ENCODE results near the gene AAK1. TPM values are rescaled to one million over a fixed set of nuclear protein-coding genes. Genes with fewer than 3 reads are reported as not detected.

The AAK1 gene
- total and polyA plus RNA-seq, 2 of the 13 experiments (the other 11 are each of a cell fraction or from before 2014, with no cell fraction given) = 9.8 to 10.3 TPM

DNA sequence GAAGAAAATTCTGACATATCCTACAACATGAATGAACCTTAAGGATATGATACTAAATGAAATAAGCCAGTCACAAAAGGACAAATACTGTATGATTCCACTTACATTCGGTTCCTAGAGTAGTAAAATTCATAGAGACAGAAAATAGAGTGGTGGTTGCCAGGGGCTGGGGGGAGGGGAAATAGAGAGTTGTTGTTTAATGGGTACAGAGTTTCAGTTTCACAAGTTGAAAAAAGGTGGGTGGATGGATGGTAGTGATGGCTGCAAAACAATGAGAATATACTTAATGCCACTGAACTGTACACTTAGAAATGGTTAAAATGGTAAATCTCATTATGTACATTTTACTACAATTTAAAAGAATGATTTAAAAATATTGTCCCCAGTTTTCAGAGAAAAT is 153.1 kb downstream of the AAK1 start (continued):
- TF ChIP-seq HMG20B (CRISPR knock-in tag; conservative IDR thresholded peaks at IDR 0.05) = no peak
- no peak for TF ChIP-seq ZFP36 (IDR thresholded peaks at IDR 0.05; ENCODE audit: borderline replicate concordance, low read depth, low read length, partially characterized antibody)
- TF ChIP-seq, protein P1, sequence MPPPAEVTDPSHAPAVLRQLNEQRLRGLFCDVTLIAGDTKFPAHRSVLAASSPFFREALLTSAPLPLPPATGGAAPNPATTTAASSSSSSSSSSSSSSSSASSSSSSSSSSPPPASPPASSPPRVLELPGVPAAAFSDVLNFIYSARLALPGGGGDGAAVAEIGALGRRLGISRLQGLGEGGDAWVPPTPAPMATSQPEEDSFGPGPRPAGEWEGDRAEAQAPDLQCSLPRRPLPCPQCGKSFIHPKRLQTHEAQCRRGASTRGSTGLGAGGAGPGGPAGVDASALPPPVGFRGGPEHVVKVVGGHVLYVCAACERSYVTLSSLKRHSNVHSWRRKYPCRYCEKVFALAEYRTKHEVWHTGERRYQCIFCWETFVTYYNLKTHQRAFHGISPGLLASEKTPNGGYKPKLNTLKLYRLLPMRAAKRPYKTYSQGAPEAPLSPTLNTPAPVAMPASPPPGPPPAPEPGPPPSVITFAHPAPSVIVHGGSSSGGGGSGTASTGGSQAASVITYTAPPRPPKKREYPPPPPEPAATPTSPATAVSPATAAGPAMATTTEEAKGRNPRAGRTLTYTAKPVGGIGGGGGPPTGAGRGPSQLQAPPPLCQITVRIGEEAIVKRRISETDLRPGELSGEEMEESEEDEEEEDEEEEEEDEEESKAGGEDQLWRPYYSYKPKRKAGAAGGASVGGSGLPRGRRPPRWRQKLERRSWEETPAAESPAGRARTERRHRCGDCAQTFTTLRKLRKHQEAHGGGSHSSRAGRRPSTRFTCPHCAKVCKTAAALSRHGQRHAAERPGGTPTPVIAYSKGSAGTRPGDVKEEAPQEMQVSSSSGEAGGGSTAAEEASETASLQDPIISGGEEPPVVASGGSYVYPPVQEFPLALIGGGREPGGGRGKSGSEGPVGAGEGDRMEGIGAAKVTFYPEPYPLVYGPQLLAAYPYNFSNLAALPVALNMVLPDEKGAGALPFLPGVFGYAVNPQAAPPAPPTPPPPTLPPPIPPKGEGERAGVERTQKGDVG (CRISPR knock-in tag; IDR thresholded peaks at IDR 0.05; ENCODE audit: borderline replicate concordance) = no peak
- no peak for TF ChIP-seq ATM (IDR thresholded peaks at IDR 0.05; ENCODE audit: borderline replicate concordance)

DNA sequence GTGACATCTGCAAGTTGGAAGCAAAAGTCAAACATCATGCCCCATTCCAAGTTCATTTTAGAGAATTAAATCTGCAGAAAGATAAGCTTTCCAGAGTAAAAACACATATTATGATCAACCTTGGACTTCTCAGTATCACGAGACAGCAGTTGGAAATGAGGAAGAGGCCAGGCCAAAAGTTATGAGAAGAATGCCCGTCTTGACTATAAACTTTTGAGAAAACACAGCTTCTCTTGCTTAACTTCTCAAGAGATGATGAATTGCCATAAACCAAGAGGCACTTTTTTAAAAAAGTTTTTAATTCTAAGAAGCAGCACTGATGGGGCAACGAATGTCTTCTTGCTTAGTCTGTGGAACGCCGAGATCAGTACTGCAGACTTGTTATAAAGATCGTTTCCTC is 153.7 kb downstream of the AAK1 start:
- POLR2A ChIA-PET = no interaction called here
- no peaks in the 10 kb centered on the region; a peak in 2 of 5 replicates for H3K36me3 ChIP-seq (replicated peaks in 1 of 2; ENCODE audit: control insufficient read depth in 1 of 2, insufficient read depth in 2 of 2, low read length in 2 of 2)
- H3K27me3 ChIP-seq (ENCODE audit: control insufficient read depth in 1 of 2, insufficient read depth in 2 of 2, low read length in 2 of 2) = no peaks in the 10 kb centered on the region
- intact Hi-C loops (cut with micrococcal nuclease; ENCODE audit: unreplicated experiment) = no loop called here
- no peak overlapping the region for H3K27ac ChIP-seq (ENCODE audit: extremely low read length, insufficient read depth, low read length)
- H3K79me2 ChIP-seq (ENCODE audit: insufficient read depth, low read length) = no peaks in the 10 kb centered on the region
- peaks cover 8% of the 10 kb centered on the region for H3K4me1 ChIP-seq (ENCODE audit: insufficient read depth, low read length)
- BruUV-seq (replicated peaks) = no TSS peak
- CTCF ChIA-PET (ENCODE audit: low intra/inter-chr PET ratio, low total read pairs) = no interaction called here
- ATAC-seq = no peak
- no peak overlapping the region for H3K9ac ChIP-seq (ENCODE audit: insufficient read depth, low read depth, low read length)
- no peaks in the 10 kb centered on the region for H4K20me1 ChIP-seq (ENCODE audit: insufficient read depth, low read length)
- no peak for FAIRE-seq
- DNase-seq (ENCODE audit: low spot score) = no peak
- in situ Hi-C loops (cut with HindIII; ENCODE audit: extremely low pct_ligation_motif_present, low pct_unique_long_range_greater_than_20kb) = no loop called here
- 94% methylated on average over 6 of the region's 6 CpGs for WGBS (ENCODE audit: low lambda C conversion rate)
- H3K4me3 ChIP-seq (replicated peaks in 1 of 3; ENCODE audit: insufficient read depth in 1 of 3, low read depth in 2 of 3, low read length in 3 of 3) = no peak overlapping the region
- H3K4me2 ChIP-seq (ENCODE audit: low read depth, low read length) = no peak overlapping the region
- no peak overlapping the region for H2AFZ ChIP-seq (ENCODE audit: low read length)
- no peaks in the 10 kb centered on the region for H3K9me3 ChIP-seq (ENCODE audit: low read length)
- TF ChIP-seq SIX4 (CRISPR knock-in tag; IDR thresholded peaks at IDR 0.05) (no peak), FOXC1 (CRISPR knock-in tag; IDR thresholded peaks at IDR 0.05; ENCODE audit: borderline replicate concordance) (no peak), ZNF235 (CRISPR knock-in tag; IDR thresholded peaks at IDR 0.05; ENCODE audit: borderline replicate concordance) (no peak), ZNF720 (CRISPR knock-in tag; IDR thresholded peaks at IDR 0.05) (no peak), ZNF33B (CRISPR knock-in tag; IDR thresholded peaks at IDR 0.05) (no peak), ZSCAN30 (CRISPR knock-in tag; IDR thresholded peaks at IDR 0.05) (no peak), ZSCAN9 (CRISPR knock-in tag; IDR thresholded peaks at IDR 0.05; ENCODE audit: borderline replicate concordance) (no peak), RAD21 (CRISPR knock-in tag; IDR thresholded peaks at IDR 0.05) (no peak), MBD4 (IDR thresholded peaks at IDR 0.05; ENCODE audit: borderline replicate concordance, low read length) (no peak)
- TF ChIP-seq, protein P2, sequence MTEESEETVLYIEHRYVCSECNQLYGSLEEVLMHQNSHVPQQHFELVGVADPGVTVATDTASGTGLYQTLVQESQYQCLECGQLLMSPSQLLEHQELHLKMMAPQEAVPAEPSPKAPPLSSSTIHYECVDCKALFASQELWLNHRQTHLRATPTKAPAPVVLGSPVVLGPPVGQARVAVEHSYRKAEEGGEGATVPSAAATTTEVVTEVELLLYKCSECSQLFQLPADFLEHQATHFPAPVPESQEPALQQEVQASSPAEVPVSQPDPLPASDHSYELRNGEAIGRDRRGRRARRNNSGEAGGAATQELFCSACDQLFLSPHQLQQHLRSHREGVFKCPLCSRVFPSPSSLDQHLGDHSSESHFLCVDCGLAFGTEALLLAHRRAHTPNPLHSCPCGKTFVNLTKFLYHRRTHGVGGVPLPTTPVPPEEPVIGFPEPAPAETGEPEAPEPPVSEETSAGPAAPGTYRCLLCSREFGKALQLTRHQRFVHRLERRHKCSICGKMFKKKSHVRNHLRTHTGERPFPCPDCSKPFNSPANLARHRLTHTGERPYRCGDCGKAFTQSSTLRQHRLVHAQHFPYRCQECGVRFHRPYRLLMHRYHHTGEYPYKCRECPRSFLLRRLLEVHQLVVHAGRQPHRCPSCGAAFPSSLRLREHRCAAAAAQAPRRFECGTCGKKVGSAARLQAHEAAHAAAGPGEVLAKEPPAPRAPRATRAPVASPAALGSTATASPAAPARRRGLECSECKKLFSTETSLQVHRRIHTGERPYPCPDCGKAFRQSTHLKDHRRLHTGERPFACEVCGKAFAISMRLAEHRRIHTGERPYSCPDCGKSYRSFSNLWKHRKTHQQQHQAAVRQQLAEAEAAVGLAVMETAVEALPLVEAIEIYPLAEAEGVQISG (CRISPR knock-in tag; IDR thresholded peaks at IDR 0.05) = no peak
- TF ChIP-seq, protein P3, sequence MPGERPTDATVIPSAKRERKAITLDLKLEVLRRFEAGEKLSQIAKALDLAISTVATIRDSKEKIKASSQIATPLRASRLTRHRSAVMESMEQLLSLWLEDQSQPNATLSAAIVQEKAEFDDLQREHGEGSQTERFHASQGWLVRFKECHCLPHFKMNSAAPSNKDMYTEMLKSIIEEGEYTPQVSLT (CRISPR knock-in tag; IDR thresholded peaks at IDR 0.05; ENCODE audit: borderline replicate concordance, low read depth) = no peak
- TF ChIP-seq, protein P4, sequence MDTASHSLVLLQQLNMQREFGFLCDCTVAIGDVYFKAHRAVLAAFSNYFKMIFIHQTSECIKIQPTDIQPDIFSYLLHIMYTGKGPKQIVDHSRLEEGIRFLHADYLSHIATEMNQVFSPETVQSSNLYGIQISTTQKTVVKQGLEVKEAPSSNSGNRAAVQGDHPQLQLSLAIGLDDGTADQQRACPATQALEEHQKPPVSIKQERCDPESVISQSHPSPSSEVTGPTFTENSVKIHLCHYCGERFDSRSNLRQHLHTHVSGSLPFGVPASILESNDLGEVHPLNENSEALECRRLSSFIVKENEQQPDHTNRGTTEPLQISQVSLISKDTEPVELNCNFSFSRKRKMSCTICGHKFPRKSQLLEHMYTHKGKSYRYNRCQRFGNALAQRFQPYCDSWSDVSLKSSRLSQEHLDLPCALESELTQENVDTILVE (CRISPR knock-in tag; IDR thresholded peaks at IDR 0.05) = no peak
